Kidney epithelial cell (primary cell): ENCODE results near the gene MRPS16. TPM values are rescaled to one million over a fixed set of nuclear protein-coding genes. Genes with fewer than 3 reads are reported as not detected.

ENCODE experiments used
- DNase-seq: peaks from one replicate; pipeline ENCODE4 v3.0.0-alpha.2; 2010; ENCODE audit warnings: low read depth
- H3K27me3 ChIP-seq: 2 replicates; pipeline ENCODE4 v1.6.0; 2011; ENCODE audit warnings: low read length; ENCODE audit not compliant: control insufficient read depth, insufficient read depth
- H3K36me3 ChIP-seq: 2 replicates; pipeline ENCODE4 v1.5.1; 2011; ENCODE audit warnings: low read length; ENCODE audit not compliant: control insufficient read depth, insufficient read depth
- H3K4me3 ChIP-seq: 2 replicates; pipeline ENCODE4 v1.5.1; 2011; ENCODE audit warnings: low read depth, mild to moderate bottlenecking, control low read depth, low read length
- CTCF ChIP-seq: IDR thresholded peaks from 2 replicates; pipeline ENCODE4 v1.5.1; 2011; ENCODE audit warnings: mild to moderate bottlenecking, moderate library complexity, low read length, control low read depth, inconsistent platforms; ENCODE audit not compliant: insufficient read depth, poor library complexity, severe bottlenecking
- total RNA-seq: library from RNA; depleted of rRNA; stranded (reverse); fragments of >200 nt; gene quantifications from 2 replicates; pipeline ENCODE4 v1.2.3, GENCODE V29; 2015

MRPS16 gene
- total RNA-seq, 1 donor from 2014 or later: 71.9 TPM

GRCh38 chr10:73225518-73225917 is 26.9 kb downstream of the MRPS16 start:
- no peaks in the 10 kb centered on the region for H3K27me3 ChIP-seq
- no peaks in the 10 kb centered on the region for H3K36me3 ChIP-seq
- DNase-seq: no peak
- no peak for TF ChIP-seq CTCF
- no peak overlapping the region for H3K4me3 ChIP-seq

DNA sequence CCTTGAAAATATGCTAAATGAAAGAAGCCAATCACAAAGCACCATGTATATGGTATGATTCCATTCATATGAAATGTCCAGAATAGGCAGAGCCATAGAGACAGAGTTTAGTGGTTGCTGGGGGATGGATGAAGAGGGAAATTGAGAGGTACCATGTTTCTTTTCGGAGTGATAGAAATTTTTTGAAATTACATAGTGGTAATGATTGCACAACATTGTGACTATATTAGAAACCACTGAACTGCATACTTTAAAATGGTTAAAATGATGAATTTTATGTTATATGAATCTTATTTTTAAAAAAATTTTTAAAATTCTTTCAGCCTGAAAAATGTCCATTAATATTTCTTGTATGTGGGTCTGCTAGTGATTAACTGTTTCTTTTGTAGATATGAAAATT is 31.5 kb downstream of the MRPS16 start:
- Histone ChIP-seq H3K27me3 (no peaks in the 10 kb centered on the region), H3K36me3 (no peaks in the 10 kb centered on the region), H3K4me3 (no peak overlapping the region)
- no peak for DNase-seq
- TF ChIP-seq CTCF: no peak

GRCh38 chr10:73219384-73219783 is 33.1 kb downstream of the MRPS16 start:
- DNase-seq: no peak
- H3K27me3 ChIP-seq: no peaks in the 10 kb centered on the region
- no peaks in the 10 kb centered on the region for H3K36me3 ChIP-seq
- no peak overlapping the region for H3K4me3 ChIP-seq
- TF ChIP-seq CTCF: no peak

DNA sequence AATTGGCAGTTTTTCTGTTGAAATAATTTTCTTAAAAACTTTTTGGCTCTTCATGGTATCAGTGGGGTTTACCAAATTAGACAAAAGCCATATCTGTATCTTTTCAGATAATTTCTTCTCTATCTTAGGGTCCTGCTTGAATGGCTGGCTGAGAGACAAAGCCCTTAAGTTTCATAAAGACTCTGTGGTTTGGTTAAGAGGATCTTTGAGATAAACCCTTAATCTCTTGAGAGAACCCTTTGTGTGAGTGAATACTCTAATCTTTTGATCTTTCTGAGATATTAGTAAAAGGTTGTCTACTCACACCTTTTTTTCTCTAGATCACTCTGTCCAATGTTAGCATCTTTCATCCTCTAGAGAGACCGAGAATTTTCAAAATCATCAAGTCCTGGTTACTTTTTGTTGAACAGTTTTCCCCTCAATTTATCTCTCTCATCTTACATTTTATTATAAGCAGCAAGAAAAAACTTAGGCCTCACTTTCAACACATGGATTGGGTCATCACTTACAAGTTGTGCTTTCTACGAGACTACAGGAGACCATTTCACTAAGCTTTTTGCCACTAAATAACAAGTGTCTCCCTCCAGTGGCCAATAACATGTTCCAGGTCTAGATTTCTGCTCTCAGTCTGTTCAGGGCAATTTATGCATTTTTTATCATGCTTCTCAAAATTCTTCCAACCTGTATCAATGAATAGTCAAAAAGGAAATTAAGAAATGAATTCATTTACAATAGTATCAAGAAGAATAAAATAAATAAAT is 33.8 kb downstream of the MRPS16 start:
- peak; percentile 40 for TF ChIP-seq CTCF
- Histone ChIP-seq H3K36me3 (no peaks in the 10 kb centered on the region), H3K4me3 (no peak overlapping the region), H3K27me3 (no peaks in the 10 kb centered on the region)
- DNase-seq: no peak

DNA sequence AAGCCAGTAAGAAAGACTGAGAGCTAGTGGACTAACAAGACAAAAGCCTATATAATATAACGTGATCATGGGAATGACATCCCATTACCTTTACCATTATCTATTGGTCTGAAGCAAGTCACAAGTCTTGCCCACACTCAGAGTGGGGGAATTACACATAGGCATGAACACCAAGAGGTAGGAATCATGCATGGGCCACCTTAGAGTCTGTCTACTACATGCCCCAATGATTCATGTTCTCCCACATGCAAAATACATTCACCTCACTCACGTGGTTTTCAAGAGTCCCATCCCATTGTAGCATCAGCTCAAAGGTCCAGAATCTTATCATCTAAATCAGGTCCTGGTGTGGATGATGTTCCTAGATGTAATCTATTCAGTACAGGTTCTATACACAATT is 34.8 kb downstream of the MRPS16 start:
- no peaks in the 10 kb centered on the region for H3K36me3 ChIP-seq
- DNase-seq: no peak

More for the DNA sequence above, 34.8 kb downstream of the MRPS16 start:
- H3K27me3 ChIP-seq: no peaks in the 10 kb centered on the region
- TF ChIP-seq CTCF: no peak
- H3K4me3 ChIP-seq: no peak overlapping the region
